ENCODE results near the gene FBN1. TPM values are rescaled to one million over a fixed set of nuclear protein-coding genes. Genes with fewer than 3 reads are reported as not detected.

Gene FBN1
- total RNA-seq, 1 experiment from 2014 or later = 5.2 TPM

DNA sequence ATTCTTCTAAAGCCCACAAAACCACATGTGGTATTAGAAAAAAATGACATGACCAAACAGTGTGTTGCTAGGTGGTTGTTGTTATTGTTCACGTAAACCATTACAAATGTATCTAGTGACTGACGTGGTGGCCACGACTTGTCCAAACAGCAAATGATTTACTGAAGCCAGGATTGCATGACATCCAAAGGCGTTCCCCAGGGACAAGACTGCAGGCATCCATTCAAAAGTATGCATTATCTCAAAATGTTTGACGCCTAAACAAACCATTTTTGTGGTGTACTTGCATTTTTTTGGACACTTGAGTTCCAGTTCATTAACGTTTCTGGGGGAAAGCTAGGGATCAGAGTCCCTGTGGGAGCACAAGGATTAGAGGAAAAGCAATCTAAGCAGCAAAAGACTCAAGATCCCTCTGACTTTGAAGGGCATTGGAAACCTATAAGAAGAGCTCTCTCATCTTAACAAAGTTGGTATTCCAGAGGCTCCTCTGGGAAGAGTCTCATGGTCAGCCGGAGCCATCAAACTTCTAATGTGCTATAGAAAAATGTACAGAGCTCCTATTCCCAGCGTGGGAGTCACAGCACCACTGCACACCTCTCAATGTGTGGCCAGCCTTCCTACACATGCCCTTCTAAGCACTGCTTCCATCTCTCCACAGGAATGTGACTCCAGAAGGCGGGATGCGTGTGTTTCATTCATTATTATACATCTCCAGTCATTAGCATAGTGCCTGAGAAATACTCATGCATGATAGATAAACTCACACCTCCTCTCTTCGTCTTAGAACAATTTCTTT is 62.9 kb downstream of the FBN1 start:
- POLR2A ChIA-PET = no interaction called here
- no peak for TF ChIP-seq JUN (CRISPR knock-in tag; IDR thresholded peaks at IDR 0.05)
- TF ChIP-seq HMGA2 (CRISPR knock-in tag; IDR thresholded peaks at IDR 0.05) = no peak
- TF ChIP-seq NFE2L1 (CRISPR knock-in tag; IDR thresholded peaks at IDR 0.05) = no peak
- TF ChIP-seq USF1 (CRISPR knock-in tag; IDR thresholded peaks at IDR 0.05) = no peak
- TF ChIP-seq ATF1 (CRISPR knock-in tag; IDR thresholded peaks at IDR 0.05) = no peak
- TF ChIP-seq ZBTB43 (CRISPR knock-in tag; IDR thresholded peaks at IDR 0.05) = no peak
- TF ChIP-seq, protein P1, sequence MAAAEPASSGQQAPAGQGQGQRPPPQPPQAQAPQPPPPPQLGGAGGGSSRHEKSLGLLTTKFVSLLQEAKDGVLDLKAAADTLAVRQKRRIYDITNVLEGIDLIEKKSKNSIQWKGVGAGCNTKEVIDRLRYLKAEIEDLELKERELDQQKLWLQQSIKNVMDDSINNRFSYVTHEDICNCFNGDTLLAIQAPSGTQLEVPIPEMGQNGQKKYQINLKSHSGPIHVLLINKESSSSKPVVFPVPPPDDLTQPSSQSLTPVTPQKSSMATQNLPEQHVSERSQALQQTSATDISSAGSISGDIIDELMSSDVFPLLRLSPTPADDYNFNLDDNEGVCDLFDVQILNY (CRISPR knock-in tag; IDR thresholded peaks at IDR 0.05) = no peak
- no peak for TF ChIP-seq GTF2I (CRISPR knock-in tag; conservative IDR thresholded peaks at IDR 0.05)
- TF ChIP-seq, protein P2, sequence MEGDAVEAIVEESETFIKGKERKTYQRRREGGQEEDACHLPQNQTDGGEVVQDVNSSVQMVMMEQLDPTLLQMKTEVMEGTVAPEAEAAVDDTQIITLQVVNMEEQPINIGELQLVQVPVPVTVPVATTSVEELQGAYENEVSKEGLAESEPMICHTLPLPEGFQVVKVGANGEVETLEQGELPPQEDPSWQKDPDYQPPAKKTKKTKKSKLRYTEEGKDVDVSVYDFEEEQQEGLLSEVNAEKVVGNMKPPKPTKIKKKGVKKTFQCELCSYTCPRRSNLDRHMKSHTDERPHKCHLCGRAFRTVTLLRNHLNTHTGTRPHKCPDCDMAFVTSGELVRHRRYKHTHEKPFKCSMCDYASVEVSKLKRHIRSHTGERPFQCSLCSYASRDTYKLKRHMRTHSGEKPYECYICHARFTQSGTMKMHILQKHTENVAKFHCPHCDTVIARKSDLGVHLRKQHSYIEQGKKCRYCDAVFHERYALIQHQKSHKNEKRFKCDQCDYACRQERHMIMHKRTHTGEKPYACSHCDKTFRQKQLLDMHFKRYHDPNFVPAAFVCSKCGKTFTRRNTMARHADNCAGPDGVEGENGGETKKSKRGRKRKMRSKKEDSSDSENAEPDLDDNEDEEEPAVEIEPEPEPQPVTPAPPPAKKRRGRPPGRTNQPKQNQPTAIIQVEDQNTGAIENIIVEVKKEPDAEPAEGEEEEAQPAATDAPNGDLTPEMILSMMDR (IDR thresholded peaks at IDR 0.05) = no peak
- TF ChIP-seq HMGXB4 (CRISPR knock-in tag; IDR thresholded peaks at IDR 0.05) = no peak
- no peak for TF ChIP-seq ZNF121 (CRISPR knock-in tag; IDR thresholded peaks at IDR 0.05)
- TF ChIP-seq GRHL2 (CRISPR knock-in tag; IDR thresholded peaks at IDR 0.05; ENCODE audit: insufficient replicate concordance, severe bottlenecking) = no peak
- TF ChIP-seq, protein P3, sequence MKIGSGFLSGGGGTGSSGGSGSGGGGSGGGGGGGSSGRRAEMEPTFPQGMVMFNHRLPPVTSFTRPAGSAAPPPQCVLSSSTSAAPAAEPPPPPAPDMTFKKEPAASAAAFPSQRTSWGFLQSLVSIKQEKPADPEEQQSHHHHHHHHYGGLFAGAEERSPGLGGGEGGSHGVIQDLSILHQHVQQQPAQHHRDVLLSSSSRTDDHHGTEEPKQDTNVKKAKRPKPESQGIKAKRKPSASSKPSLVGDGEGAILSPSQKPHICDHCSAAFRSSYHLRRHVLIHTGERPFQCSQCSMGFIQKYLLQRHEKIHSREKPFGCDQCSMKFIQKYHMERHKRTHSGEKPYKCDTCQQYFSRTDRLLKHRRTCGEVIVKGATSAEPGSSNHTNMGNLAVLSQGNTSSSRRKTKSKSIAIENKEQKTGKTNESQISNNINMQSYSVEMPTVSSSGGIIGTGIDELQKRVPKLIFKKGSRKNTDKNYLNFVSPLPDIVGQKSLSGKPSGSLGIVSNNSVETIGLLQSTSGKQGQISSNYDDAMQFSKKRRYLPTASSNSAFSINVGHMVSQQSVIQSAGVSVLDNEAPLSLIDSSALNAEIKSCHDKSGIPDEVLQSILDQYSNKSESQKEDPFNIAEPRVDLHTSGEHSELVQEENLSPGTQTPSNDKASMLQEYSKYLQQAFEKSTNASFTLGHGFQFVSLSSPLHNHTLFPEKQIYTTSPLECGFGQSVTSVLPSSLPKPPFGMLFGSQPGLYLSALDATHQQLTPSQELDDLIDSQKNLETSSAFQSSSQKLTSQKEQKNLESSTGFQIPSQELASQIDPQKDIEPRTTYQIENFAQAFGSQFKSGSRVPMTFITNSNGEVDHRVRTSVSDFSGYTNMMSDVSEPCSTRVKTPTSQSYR (CRISPR knock-in tag; IDR thresholded peaks at IDR 0.05) = no peak
- TF ChIP-seq CREB1 (CRISPR knock-in tag; IDR thresholded peaks at IDR 0.05) = no peak
- no peak for TF ChIP-seq FOXK1 (CRISPR knock-in tag; IDR thresholded peaks at IDR 0.05)
- TF ChIP-seq, protein P4, sequence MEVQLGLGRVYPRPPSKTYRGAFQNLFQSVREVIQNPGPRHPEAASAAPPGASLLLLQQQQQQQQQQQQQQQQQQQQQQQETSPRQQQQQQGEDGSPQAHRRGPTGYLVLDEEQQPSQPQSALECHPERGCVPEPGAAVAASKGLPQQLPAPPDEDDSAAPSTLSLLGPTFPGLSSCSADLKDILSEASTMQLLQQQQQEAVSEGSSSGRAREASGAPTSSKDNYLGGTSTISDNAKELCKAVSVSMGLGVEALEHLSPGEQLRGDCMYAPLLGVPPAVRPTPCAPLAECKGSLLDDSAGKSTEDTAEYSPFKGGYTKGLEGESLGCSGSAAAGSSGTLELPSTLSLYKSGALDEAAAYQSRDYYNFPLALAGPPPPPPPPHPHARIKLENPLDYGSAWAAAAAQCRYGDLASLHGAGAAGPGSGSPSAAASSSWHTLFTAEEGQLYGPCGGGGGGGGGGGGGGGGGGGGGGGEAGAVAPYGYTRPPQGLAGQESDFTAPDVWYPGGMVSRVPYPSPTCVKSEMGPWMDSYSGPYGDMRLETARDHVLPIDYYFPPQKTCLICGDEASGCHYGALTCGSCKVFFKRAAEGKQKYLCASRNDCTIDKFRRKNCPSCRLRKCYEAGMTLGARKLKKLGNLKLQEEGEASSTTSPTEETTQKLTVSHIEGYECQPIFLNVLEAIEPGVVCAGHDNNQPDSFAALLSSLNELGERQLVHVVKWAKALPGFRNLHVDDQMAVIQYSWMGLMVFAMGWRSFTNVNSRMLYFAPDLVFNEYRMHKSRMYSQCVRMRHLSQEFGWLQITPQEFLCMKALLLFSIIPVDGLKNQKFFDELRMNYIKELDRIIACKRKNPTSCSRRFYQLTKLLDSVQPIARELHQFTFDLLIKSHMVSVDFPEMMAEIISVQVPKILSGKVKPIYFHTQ (CRISPR knock-in tag; IDR thresholded peaks at IDR 0.05) = no peak
- TF ChIP-seq RELA (CRISPR knock-in tag; IDR thresholded peaks at IDR 0.05; ENCODE audit: borderline replicate concordance) = no peak
- no peak for TF ChIP-seq SMAD3 (CRISPR knock-in tag; IDR thresholded peaks at IDR 0.05; ENCODE audit: borderline replicate concordance)
- Mint-ChIP-seq H3K36me3 (no peaks in the 10 kb centered on the region), H3K9me3 (no peaks in the 10 kb centered on the region), H3K27me3 (ENCODE audit: low read depth) (no peaks in the 10 kb centered on the region), H3K27ac (no peak overlapping the region; the same call in 1 of the 2 replicates), H3K4me3 (no peak overlapping the region), H3K4me1 (no peaks in the 10 kb centered on the region; the same call in 1 of the 2 replicates)
- CTCF ChIA-PET = no interaction called here
- ATAC-seq (no peak), DNase-seq (ENCODE audit: low spot score) (no peak)

Measured in WTC11 (cell line).